Stimulated activated CD4-positive, alpha-beta T cell treated with anti-CD3 and anti-CD28 coated beads, Interleukin-2, amount 100 ng/mL, for 4 hours (primary cell): ENCODE results near the gene TNNT3.
"Not testable (repeated sequence)": the region's sequence is repeated elsewhere in the genome, so short reads cannot be mapped to it uniquely, and the experiment has no call there.

ENCODE experiments used
- DNase-seq: peaks from one replicate; pipeline ENCODE4 v3.0.0-alpha.2; 2020; ENCODE audit warnings: low read depth

Gene TNNT3

DNA sequence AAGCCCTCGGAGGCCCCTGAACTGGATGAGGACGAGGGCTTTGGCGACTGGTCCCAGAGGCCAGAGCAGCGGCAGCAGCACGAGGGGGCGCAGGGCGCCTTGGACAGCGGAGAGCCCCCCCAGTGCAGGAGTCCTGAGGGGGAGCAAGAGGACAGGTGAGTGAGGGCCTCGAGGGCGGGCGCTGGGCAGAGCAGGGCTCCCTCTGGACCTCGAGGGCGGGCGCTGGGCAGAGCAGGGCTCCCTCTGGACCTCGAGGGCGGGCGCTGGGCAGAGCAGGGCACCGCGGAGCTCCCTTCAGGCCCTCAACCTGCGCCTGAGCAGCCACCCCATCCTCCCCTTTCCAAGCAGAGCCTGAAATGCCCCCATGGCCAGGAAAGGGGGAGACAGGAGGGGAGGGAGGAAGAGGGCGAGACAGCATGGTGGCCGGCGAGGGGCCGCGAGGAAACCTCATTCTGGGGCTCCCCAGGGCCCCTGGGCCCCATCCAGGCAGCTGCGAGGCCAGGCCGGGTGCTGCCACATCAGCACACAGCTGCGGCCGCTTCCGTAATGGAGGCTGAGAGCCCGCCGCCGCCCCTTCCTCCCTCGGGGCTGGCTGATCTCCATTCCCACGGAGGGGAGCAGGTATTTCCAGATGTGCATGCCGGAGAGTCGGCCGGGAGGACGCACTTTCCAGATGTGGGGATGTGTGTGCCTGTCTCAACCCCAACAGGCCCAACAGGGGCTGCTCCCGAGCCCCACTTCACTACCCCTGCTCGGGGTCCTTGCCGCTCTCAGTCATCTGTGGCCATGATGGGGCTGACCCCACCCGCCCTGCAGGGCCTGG lies 37.9 kb upstream of the TNNT3 start:
- DNase-seq = no peak

GRCh38 chr11:1882265-1883238 lies 37.0 kb upstream of the TNNT3 start:
- DNase-seq = peak; percentile 71

DNA sequence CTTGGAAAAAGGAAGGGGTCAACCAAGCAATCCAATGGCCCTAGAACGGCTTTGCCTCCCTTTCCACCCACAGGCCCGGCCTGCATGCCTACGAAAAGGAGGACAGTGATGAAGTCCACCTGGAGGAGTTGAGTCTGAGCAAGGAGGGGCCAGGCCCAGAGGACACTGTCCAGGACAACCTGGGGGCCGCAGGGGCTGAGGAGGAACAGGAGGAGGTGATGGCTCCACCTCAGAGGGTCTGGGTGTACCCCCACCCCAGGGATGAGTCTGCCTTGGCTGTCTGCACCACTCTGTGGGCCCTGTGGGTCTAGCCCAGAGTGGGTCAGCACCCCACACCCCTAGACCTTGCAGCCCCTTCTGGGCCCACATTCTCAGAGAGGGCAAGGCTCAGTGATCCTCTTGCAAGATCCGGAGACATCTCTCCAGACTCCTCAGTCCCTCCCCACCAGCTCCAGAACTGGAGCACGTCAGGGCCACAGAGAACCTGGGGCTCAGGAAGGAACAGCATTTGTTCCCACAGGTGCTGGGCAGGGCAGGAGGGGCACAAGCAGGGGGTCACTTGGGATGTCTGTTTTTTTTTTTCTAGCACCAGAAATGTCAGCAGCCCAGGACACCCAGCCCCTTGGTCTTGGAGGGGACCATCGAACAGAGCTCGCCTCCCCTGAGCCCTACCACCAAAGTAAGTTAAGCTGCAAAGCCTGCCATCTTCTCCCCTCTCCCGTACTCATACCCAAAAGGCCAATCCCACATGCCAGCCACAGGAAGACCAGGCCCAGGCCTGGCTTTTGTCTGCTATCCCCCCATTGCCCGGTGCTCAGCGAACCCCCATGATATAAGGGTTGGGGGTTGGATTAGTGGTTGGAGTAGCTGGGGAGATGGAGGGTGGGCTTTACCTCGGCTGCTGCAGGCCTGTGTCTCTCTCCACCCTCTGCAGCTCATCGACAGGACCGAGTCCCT lies 35.9 kb upstream of the TNNT3 start:
- DNase-seq = no peak

DNA sequence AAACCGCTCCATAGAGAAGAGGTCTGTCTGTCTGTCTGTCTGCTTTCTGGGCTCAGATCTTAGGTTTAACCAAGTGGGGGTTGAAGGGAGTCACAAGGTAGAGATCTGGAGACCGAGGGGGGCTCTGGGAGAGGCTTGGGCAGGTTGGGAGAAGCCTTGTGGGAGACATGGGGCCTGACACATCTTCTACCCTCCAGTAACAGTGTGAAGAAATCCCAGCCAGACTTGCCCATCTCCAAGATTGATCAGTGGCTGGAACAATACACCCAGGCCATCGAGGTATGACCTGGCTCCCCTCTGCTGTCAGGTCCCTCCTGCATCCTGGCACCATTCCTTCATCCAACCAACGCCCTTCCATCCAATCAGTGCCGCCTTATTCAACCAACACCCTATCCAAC lies 35.2 kb upstream of the TNNT3 start:
- DNase-seq = no peak

DNA sequence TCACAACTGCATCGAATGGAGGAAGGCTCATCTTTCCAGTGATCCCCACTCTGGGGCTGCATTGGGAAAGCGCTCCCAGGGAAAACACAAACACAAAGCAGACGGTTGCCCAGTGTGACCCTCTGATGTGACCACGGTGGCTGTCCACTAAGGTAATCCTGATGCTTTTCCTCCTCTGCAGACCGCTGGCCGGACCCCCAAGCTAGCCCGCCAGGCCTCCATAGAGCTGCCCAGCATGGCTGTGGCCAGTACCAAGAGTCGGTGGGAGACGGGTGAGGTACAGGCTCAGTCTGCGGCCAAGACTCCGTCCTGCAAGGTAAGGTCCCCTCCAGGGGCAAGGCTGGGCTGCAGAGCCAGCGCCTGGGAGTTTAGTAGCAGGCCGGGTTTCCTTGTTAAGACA lies 33.0 kb upstream of the TNNT3 start:
- DNase-seq = not testable (repeated sequence)

- no peak for DNase-seq
These were observed 31.8 kb upstream of the TNNT3 start for GRCh38 chr11:1887451-1888346.

DNA sequence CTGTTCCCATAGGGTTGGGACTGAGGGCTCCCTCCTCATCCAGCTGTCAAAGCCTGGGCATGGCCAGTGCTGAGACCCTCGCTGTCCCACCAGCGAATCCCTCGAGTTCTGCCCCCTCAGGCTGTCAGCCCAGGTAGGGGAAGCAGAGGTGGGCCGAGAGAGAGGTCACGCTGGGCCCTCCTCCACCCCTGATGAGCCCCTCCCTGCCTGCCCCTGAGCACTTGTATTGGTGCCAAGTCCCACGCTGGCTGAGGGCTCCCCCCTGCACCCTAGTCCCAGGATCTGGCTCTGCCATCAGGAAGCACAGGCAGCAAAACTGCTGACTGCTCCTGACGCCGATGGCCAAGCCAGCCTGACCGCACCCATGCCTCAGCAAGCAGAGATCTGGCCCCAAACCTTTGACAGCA lies 31.2 kb upstream of the TNNT3 start:
- no peak for DNase-seq

- DNase-seq = no peak
These were observed 30.7 kb upstream of the TNNT3 start for GRCh38 chr11:1888811-1889210.

GRCh38 chr11:1889224-1889930 lies 30.1 kb upstream of the TNNT3 start:
- DNase-seq = peak; percentile 61

- DNase-seq = no peak
These were observed 29.3 kb upstream of the TNNT3 start for GRCh38 chr11:1889941-1890855.

DNA sequence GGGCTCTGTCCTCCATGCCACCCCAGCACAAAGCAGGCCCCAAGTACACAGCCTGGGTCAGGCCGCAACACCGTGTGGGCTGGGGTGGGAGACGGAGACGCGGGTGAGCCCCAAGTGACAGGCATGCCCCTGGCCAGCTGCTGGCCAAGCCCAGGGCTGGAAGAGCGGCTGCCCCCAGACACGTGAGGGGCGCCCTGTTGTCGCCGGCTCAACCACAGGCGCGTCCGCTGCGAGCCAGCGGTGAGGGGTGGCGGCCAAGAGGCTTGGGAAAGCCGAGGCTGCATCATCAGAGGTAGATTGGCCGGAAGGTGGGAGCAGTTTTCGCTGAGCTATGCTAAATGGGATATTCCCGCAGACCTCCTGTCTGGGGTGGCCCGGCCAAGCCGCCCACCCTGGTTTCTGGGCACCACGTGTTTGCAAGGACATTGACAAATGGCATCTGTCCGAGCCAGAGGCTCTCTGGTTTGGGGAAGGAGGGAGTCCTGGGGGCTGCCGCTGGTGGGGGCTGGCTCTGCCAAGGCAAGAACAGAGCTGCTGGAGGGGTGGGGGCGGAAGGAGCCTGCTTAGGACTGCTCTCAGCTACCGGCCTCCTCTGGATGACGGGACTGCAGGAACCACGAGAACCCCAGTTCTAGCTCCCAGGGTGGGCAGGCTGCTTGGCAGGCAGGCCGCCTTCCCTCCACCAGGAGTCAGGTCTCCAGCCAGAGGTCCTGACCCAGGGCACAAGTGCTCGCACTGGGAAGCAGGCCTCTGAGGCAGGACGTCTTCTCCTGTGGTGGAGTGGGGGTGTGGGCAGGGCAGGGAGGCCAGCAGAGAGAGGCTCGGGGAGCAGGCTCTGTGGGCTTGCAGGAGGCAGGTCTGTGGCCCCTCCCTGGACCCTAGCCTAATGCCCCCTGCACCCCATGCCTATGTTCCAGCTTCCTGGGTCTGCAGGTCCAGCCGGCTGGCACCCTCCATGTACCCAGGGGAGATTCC lies 28.4 kb upstream of the TNNT3 start:
- no peak for DNase-seq

- DNase-seq = no peak
These were observed 27.7 kb upstream of the TNNT3 start, which contains the start of gene PRR33 for GRCh38 chr11:1891831-1892115. Gene PRR33, minus strand, starts transcription at chr11:1891895. Its CDS starts 1,311 bp downstream, at chr11:1890584.

- no peak for DNase-seq
These were observed 27.4 kb upstream of the TNNT3 start for GRCh38 chr11:1892116-1892515.

- DNase-seq = no peak
These were observed 26.9 kb upstream of the TNNT3 start for GRCh38 chr11:1892558-1892957.

- DNase-seq = no peak
These were observed 25.7 kb upstream of the TNNT3 start for GRCh38 chr11:1893581-1894359.

DNA sequence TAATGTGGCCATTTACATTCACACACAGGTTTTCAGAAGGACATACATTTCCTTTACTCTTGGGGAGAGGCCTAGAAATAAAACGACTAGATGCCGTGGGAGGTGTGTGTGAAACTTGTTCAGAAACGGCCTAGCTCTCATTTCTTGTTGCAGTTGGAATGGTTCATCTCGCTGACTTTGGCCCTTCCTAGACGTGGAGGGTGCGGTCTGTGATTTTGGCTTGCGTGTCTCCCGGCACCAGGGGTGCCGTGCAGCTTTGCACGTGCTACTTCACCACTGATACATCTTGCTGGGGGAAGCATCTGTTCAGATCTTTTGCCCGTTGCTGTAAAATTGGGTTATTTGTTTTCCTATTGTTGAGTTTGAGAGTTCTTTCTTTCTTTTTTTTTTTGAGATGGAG lies 24.7 kb upstream of the TNNT3 start:
- no peak for DNase-seq

DNA sequence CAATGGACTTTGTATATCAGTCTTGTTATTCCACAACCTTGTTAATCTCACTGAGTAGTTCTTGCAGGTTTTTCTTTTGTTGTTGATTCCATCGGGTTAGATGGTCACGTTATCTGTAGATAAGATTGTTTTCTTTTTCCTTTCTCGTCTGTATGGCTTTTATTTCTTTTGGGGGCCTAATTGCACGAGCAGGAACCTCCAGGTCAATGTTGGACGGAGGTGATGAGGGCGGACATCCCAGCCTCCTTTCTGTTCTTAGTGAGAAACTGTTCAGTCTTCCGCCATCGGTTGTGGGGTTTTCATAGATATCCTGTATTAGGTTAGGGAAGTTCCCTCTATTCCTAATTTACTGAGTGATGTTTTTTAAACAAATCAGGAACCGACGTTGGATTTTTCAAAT lies 23.0 kb upstream of the TNNT3 start:
- no peak for DNase-seq
